GM21381 (cell line): ENCODE measurements around the gene MLF2.

Source experiments
- ATAC-seq: cut with Tn5 transposase; IDR thresholded peaks from one replicate; pipeline ENCODE4 v1.9.1; 2021; ENCODE audit warnings: mild to moderate bottlenecking, moderate library complexity; ENCODE audit not compliant: unreplicated experiment

The MLF2 gene

GRCh38 chr12:6778574-6779550 is 25.9 kb upstream of the MLF2 start:
- ATAC-seq, result peak; percentile 75

GRCh38 chr12:6778217-6778573 is 25.3 kb upstream of the MLF2 start:
- ATAC-seq, result no peak

GRCh38 chr12:6777386-6777785 is 24.4 kb upstream of the MLF2 start:
- ATAC-seq, result no peak

DNA sequence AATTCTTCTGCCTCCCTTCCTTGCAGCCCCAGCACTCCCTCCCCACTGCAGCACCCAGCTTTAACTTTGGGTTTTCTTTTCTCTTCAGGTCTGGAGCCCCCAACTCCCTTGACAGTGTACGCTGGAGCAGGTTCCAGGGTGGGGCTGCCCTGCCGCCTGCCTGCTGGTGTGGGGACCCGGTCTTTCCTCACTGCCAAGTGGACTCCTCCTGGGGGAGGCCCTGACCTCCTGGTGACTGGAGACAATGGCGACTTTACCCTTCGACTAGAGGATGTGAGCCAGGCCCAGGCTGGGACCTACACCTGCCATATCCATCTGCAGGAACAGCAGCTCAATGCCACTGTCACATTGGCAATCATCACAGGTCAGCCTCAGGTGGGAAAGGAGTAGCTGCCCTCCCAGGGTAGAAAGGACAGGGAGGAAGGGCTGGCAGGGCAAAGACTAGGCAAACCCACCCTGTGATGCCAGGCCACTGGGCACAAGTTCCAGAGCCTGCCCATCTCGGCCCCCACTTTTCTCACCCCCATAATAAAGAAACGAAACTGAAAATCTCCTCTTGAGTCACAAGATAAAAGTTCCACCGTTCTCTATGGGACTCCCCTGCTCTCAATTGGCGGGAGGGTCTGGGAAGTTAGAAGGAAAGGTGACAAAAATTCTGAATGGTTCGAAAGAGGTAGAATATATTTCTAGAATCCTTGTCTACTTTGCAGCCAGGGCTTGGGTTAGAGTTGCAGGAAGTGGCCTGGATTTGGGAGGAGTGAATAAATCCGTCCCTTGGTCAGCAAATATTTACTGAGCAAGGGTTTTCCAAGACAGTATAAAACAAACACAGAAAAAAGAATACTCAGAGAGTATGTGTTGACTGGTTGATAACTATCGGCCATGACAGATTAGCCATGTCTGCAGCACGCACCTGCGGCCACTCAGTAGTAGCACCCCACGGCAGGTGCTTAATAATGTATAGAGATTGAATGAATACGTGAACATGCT is 22.5 kb upstream of the MLF2 start:
- ATAC-seq, result no peak

DNA sequence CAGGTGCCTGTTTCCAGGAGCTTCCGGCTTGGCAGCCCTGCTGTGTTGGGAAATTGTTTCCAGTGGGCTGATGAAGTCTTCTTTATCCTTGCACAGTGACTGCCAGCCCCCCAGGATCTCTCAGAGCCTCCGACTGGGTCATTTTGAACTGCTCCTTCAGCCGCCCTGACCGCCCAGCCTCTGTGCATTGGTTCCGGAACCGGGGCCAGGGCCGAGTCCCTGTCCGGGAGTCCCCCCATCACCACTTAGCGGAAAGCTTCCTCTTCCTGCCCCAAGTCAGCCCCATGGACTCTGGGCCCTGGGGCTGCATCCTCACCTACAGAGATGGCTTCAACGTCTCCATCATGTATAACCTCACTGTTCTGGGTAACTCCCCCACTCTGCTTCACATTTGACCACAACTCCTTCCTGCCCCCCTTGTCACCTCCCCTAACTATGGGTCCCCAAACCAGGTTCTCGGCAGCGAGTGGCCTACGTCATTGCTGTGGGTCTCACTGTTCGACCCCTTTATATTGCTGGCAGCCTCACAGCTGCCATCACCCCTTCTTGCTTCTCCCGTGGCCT is 21.6 kb upstream of the MLF2 start:
- ATAC-seq, result no peak

DNA sequence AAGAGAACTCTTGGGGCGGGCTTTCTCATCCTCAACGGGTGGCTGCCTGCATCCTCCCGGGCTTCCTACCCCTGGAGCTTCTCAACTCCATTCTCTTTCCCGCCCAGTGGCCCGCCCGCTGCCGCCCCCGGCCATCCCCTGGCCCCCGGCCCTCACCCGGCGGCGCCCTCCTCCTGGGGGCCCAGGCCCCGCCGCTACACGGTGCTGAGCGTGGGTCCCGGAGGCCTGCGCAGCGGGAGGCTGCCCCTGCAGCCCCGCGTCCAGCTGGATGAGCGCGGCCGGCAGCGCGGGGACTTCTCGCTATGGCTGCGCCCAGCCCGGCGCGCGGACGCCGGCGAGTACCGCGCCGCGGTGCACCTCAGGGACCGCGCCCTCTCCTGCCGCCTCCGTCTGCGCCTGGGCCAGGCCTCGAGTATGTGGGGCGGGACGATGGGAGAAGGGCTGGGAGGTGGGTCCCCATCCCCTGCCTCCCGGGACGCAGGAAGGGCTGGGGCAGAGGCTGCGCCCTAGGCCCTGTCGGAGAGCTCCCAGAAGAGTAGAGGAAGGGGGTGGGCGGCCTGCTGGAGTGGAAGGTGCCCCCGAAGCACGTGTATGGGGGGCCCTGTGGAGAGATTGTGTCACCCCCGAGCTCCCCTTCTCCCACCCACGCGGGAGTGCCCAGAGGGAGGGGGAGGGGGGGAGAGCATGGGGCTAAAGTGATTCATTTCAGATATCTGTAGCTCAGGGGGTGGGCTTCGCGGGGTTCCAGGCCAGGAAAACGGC is 20.8 kb upstream of the MLF2 start:
- no peak for ATAC-seq

DNA sequence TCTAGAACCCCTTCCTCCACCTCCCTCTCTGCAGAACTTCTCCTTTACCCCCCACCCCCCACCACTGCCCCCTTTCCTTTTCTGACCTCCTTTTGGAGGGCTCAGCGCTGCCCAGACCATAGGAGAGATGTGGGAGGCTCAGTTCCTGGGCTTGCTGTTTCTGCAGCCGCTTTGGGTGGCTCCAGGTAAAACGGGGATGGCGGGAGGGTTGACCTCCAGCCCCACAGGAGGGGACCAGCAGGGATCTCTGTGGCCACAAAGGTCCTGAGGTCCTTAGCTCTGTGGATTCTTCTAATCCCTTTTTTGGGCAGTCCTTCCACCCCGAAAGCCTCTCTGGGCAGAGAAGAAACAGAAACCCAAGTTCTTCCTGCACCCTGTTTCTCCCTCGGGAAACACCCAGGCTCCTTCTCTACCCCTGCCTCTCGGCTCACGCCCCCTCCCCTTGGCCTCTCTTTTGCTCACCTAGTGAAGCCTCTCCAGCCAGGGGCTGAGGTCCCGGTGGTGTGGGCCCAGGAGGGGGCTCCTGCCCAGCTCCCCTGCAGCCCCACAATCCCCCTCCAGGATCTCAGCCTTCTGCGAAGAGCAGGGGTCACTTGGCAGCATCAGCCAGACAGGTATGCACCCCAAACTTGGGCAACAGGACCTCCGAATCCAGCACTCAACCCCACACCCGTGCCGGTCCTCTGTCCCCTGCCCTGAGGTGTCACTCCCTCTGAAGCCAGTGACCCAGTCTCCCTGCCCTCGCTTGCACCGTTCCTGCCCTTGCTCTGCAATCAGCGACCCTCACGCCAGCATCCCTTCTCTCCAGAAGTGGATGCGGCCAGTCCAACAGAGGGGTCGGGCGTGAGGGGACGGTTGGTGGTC is 20.0 kb upstream of the MLF2 start:
- no peak for ATAC-seq

DNA sequence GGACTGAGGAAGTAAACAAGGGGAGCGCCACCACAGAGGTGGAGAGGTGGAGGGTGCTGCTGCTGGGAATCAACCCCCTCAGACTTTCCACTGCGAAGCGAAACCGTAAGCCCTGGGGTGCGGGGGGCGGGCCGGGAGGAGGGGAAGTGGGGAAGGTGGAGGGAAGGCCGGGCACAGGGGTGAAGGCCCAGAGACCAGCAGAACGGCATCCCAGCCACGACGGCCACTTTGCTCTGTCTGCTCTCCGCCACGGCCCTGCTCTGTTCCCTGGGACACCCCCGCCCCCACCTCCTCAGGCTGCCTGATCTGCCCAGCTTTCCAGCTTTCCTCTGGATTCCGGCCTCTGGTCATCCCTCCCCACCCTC is 19.4 kb upstream of the MLF2 start, which contains the start of gene LAG3:
Gene LAG3 (plus strand): TSS at position 190 of the 365 bp plus-strand sequence. CDS start 333 bp downstream, outside the sequence.
- ATAC-seq, result no peak

DNA sequence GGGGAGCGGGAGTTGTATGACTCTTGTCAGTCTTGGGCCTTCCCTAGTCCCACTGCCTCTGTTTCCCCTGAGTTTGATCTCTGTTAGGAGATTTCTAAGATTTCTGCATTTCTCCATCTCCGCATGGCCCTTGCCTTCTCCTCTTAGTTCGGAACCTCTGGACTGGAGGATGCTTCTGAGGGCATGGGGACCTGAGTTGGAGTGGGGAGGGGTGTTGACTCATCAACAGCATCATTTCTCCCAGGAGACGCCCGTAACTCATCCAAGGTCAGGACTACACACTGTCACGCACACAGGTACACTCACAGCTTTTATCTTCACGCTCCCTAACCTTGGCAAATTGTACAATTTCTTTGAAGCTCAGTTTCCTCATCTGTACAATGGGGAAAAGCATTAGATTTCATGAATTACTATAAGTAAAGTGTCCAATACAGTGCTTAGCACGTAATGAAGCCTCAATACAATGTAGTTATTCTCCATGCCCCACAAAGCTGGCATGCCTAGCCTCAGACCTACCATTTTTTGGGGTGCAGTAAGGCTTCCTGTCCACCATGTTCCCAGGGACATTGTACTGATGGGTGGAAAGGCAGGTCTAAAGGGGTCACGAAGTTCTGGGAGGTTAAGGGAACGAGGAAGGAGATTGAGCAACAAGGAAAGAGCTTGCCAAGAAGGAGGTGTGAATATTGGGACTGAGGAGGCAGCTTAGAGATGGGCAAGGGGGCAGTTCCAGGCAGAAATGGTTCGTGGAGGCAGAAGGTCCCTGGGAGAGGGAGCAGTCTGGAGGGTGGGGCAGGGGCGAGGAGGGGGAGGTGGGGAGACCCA is 18.8 kb upstream of the MLF2 start:
- ATAC-seq, result no peak

GRCh38 chr12:6771091-6771495 is 18.2 kb upstream of the MLF2 start:
- no peak for ATAC-seq

DNA sequence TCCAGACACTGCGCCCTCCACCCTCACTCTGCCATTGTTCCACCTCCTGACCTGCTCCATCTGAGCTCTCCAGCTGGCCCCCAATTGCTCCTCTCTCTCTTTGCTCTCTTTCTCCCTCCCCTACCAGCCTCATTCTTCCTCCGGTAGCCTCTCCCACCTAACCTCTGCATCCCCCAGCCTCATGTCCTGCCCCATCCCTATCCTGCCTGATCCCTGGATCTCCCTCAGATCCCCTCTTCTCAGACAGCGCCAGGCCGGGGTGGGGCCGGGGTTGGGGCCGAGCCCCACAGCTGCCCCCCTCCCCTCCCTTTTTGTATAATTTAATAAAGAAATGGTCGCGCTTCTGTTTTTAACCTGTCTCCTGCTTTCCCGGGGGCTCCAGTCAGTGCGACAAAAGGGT is 17.7 kb upstream of the MLF2 start:
- no peak for ATAC-seq

DNA sequence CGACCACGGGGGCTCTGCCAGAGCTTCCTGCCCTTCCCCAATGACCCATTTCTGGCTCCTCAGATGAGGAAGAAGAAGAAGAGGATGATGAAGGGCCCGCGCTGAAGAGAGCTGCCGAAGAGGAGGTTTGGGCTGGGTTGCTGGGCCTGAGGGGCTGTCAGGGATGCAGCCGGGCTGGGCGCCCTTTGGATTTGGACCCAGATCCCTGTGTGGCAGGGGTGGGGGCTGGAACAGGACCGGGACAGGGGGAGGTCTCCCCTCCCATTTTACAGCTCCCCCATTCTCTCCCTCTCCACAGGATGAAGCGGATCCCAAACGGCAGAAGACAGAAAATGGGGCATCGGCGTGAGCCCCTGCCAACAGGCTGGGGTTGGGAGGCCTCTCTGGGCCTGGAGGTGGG is 17.2 kb upstream of the MLF2 start:
- ATAC-seq, result no peak

- ATAC-seq, result no peak
These were observed 16.7 kb upstream of the MLF2 start for GRCh38 chr12:6769666-6770065.

GRCh38 chr12:6768990-6769389 is 16.0 kb upstream of the MLF2 start:
- no peak for ATAC-seq

- ATAC-seq, result no peak
These were observed 15.5 kb upstream of the MLF2 start for GRCh38 chr12:6768437-6768914.

GRCh38 chr12:6767353-6768319 is 14.7 kb upstream of the MLF2 start:
- no peak for ATAC-seq

DNA sequence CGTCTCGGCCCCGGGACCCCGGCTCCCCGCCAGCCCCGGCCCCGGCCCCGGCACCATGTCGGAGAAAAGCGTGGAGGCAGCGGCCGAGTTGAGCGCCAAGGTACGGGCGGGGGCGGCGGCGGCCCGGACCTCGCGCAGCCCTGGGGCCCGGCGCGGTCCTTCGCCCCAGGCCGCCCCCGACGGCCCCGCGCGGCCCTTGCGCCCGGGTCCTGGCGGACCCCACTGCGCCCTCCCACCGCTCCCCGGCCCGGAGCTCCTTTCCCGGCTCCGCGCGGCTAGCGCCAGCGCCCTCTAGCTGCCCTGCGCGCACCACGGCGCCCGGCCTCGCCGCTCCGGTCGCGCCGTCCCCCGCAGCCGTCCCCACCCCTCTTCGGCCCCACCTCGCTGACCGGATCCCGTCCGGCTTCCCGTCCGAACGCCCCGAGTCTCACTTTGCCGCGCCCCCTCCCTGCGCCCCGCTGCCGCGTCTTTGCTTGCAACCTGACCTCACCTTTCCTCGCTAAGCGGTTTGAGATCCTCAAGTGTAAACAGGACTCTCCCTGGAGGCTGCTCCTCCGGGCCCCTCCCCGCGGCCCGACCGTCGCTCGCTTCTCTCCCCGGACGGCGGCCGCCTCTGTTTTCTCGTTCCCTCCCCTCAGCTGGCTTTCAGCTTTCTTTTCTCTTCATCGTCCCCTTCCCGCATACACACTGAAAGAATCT is 13.9 kb upstream of the MLF2 start:
- ATAC-seq, result peak; percentile 47
